CD8-positive, alpha-beta memory T cell (primary cell): Measurements from ENCODE around the gene TAF11L3. TPM values are rescaled to one million over a fixed set of nuclear protein-coding genes. Genes with fewer than 3 reads are reported as not detected.
"Not testable (repeated sequence)": the region's sequence is repeated elsewhere in the genome, so short reads cannot be mapped to it uniquely, and the experiment has no call there.

Experiments
- CTCF ChIA-PET: fragments of 350-600 bp; sonication (Branson Sonifier 250); formaldehyde crosslinking; loops from one replicate; lab custom pipeline; 2021; ENCODE audit warnings: antibody characterized with exemption; lab: Charles Lee
- POLR2A ChIA-PET: fragments of 350-600 bp; sonication (Branson Sonifier 250); formaldehyde crosslinking; loops from one replicate; lab custom pipeline; 2021; ENCODE audit warnings: antibody characterized with exemption; lab: Charles Lee
- DNase-seq, 5 donors: peaks; one replicate each; pipeline versions ENCODE4 v3.0.0 to v3.0.0-alpha.2; 2020 to 2022; ENCODE audit warnings: mixed read lengths in 1 of 5
- H3K27ac ChIP-seq: one replicate; pipeline ENCODE4 v1.7.0; 2013; ENCODE audit warnings: low read depth, mild to moderate bottlenecking, low read length, moderate library complexity
- H3K27me3 ChIP-seq: 2 replicates; pipeline ENCODE4 v1.7.0; 2013; ENCODE audit warnings: low read length, mild to moderate bottlenecking; ENCODE audit not compliant: insufficient read depth, poor library complexity, severe bottlenecking
- H3K36me3 ChIP-seq: 2 replicates; pipeline ENCODE4 v1.7.0; 2013; ENCODE audit warnings: mild to moderate bottlenecking, low read length, moderate library complexity; ENCODE audit not compliant: insufficient read depth
- H3K4me1 ChIP-seq: 2 replicates; pipeline ENCODE4 v1.7.0; 2013; ENCODE audit warnings: mild to moderate bottlenecking, low read length, moderate library complexity; ENCODE audit not compliant: insufficient read depth
- H3K4me3 ChIP-seq: 2 replicates; pipeline ENCODE4 v1.7.0; 2013; ENCODE audit warnings: mild to moderate bottlenecking, low read length
- H3K9me3 ChIP-seq: 2 replicates; pipeline ENCODE4 v1.7.0; 2013; ENCODE audit warnings: mild to moderate bottlenecking, low read length
- H3K27ac Mint-ChIP-seq, 8 donors: one replicate each; pipeline ENCODE4 v1.8.0; 2020 to 2021; ENCODE audit warnings: mixed read lengths in 8 of 8, mild to moderate bottlenecking in 6 of 8, inconsistent platforms in 3 of 8, moderate library complexity in 3 of 8
- H3K27me3 Mint-ChIP-seq, 2 donors: one replicate each; pipeline ENCODE4 v1.8.0; 2020 to 2021; ENCODE audit warnings: mixed read lengths in 2 of 2, mild to moderate bottlenecking in 1 of 2, moderate library complexity in 1 of 2
- H3K36me3 Mint-ChIP-seq, 3 donors: one replicate each; pipeline ENCODE4 v1.8.0; 2020 to 2021; ENCODE audit warnings: mixed read lengths in 3 of 3, inconsistent platforms in 1 of 3, mild to moderate bottlenecking in 1 of 3
- H3K4me1 Mint-ChIP-seq, 3 donors: one replicate each; pipeline ENCODE4 v1.8.0; 2020 to 2021; ENCODE audit warnings: mixed read lengths in 3 of 3, inconsistent platforms in 1 of 3, mild to moderate bottlenecking in 1 of 3
- H3K4me3 Mint-ChIP-seq, 7 donors: one replicate each; pipeline ENCODE4 v1.8.0; 2020 to 2021; ENCODE audit warnings: mixed read lengths in 7 of 7, mild to moderate bottlenecking in 6 of 7, moderate library complexity in 4 of 7, inconsistent platforms in 2 of 7
- H3K9me3 Mint-ChIP-seq, 5 donors: one replicate each; pipeline ENCODE4 v1.8.0; 2020 to 2022; ENCODE audit warnings: mixed read lengths in 5 of 5, mild to moderate bottlenecking in 3 of 5, moderate library complexity in 2 of 5, inconsistent platforms in 1 of 5
- polyA plus RNA-seq: library from polyadenylated mRNA; unstranded; fragments of 300-500 nt; fragmentation: Illumina TruSeq; gene quantifications from one replicate; pipeline ENCODE4 v1.2.3, GENCODE V29; 2021
- total RNA-seq, 2 experiments: library from RNA; stranded (reverse); gene quantifications; one replicate each; pipeline ENCODE4 v1.2.3, GENCODE V29; 2021

Gene TAF11L3
- total and polyA plus RNA-seq, 3 experiments from 2014 or later: not detected

DNA sequence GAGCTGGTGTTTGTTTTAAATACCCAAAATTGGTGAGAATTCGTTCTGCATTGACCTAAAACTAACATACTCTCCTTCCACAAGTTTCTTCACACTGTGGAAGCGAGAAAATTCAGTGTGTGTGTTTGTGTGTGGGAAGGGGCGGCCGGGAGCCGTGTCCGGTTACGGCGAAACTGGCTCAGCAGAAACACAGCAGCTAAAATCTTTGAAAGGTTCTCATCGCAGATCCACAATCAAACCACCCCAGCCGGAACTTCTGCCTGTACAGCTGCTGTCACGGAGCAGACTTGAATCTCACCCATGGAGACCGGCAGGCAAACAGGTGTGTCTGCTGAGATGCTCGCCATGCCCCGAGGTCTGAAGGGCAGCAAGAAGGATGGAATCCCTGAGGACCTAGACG lies 6.8 kb downstream of the TAF11L3 start, which contains the start of gene TAF11L5:
Gene TAF11L5 (plus strand): TSS at position 301 of the 400 bp plus-strand sequence.
- H3K27ac Mint-ChIP-seq, H3K27me3 ChIP-seq, DNase-seq, POLR2A ChIA-PET, H3K4me1 Mint-ChIP-seq, H3K4me1 ChIP-seq, H3K36me3 ChIP-seq, H3K27ac ChIP-seq, H3K4me3 ChIP-seq, H3K27me3 Mint-ChIP-seq, CTCF ChIA-PET, H3K4me3 Mint-ChIP-seq, H3K9me3 Mint-ChIP-seq, H3K9me3 ChIP-seq, H3K36me3 Mint-ChIP-seq: not testable (repeated sequence)

DNA sequence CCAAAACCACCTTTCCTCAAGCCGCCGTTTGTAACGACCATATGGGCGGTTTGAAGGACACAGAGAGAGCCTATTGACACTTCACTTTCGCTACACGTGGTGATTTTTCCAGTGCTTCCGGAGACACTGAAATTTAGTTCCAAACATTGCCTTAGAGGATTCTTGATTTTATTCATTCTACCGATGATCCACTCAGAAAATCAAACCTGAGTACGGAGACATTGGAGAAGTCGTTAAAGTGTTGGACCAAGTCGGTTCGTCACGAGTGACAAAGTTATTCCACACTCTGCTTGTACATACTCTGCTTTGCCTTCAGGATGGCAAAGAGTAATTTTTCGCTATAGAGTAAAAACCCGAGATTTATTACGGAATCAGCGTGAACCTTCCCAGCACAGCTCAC lies 8.3 kb downstream of the TAF11L3 start:
- H3K4me1 ChIP-seq, H3K4me3 Mint-ChIP-seq, H3K27me3 ChIP-seq, H3K36me3 Mint-ChIP-seq, H3K27me3 Mint-ChIP-seq, H3K4me1 Mint-ChIP-seq, H3K36me3 ChIP-seq, H3K9me3 Mint-ChIP-seq, H3K27ac Mint-ChIP-seq, H3K9me3 ChIP-seq, H3K27ac ChIP-seq, POLR2A ChIA-PET, CTCF ChIA-PET, H3K4me3 ChIP-seq, DNase-seq: not testable (repeated sequence)

DNA sequence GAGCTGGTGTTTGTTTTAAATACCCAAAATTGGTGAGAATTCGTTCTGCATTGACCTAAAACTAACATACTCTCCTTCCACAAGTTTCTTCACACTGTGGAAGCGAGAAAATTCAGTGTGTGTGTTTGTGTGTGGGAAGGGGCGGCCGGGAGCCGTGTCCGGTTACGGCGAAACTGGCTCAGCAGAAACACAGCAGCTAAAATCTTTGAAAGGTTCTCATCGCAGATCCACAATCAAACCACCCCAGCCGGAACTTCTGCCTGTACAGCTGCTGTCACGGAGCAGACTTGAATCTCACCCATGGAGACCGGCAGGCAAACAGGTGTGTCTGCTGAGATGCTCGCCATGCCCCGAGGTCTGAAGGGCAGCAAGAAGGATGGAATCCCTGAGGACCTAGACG lies 10.2 kb downstream of the TAF11L3 start, which contains the start of gene TAF11L6:
Gene TAF11L6 (plus strand): TSS at position 301 of the 400 bp plus-strand sequence.
- H3K27me3 ChIP-seq, H3K9me3 ChIP-seq, H3K4me3 Mint-ChIP-seq, H3K36me3 ChIP-seq, H3K4me1 Mint-ChIP-seq, H3K27me3 Mint-ChIP-seq, CTCF ChIA-PET, H3K27ac ChIP-seq, H3K9me3 Mint-ChIP-seq, H3K4me3 ChIP-seq, DNase-seq, H3K27ac Mint-ChIP-seq, POLR2A ChIA-PET, H3K36me3 Mint-ChIP-seq, H3K4me1 ChIP-seq: not testable (repeated sequence)

Other genes with a start within 250 kb of the TAF11L3 start
- not detected for gene TAF11L2, start 20.1 kb upstream of the TAF11L3 start, total RNA-seq
- not detected for gene TAF11L2, start 20.1 kb upstream of the TAF11L3 start, polyA plus RNA-seq
- not detected for gene TAF11L4, start 3.4 kb downstream of the TAF11L3 start, total RNA-seq
- not detected for gene TAF11L4, start 3.4 kb downstream of the TAF11L3 start, polyA plus RNA-seq
- gene TAF11L5, start 6.9 kb downstream of the TAF11L3 start, total RNA-seq: not detected
- gene TAF11L5, start 6.9 kb downstream of the TAF11L3 start, polyA plus RNA-seq: not detected
- gene TAF11L6, start 10.3 kb downstream of the TAF11L3 start, total RNA-seq: not detected
- gene TAF11L6, start 10.3 kb downstream of the TAF11L3 start, polyA plus RNA-seq: not detected
- not detected for gene TAF11L7, start 67.4 kb downstream of the TAF11L3 start, total RNA-seq
- gene TAF11L7, start 67.4 kb downstream of the TAF11L3 start, polyA plus RNA-seq: not detected
- gene TAF11L8, start 72.6 kb downstream of the TAF11L3 start, total RNA-seq: not detected
- not detected for gene TAF11L8, start 72.6 kb downstream of the TAF11L3 start, polyA plus RNA-seq
- gene TAF11L9, start 76.0 kb downstream of the TAF11L3 start, total RNA-seq: not detected
- gene TAF11L9, start 76.0 kb downstream of the TAF11L3 start, polyA plus RNA-seq: not detected
- not detected for gene TAF11L10, start 79.5 kb downstream of the TAF11L3 start, total RNA-seq
- gene TAF11L10, start 79.5 kb downstream of the TAF11L3 start, polyA plus RNA-seq: not detected
- not detected for gene TAF11L11, start 85.8 kb downstream of the TAF11L3 start, total RNA-seq
- not detected for gene TAF11L11, start 85.8 kb downstream of the TAF11L3 start, polyA plus RNA-seq
- gene TAF11L12, start 92.0 kb downstream of the TAF11L3 start, total RNA-seq: not detected
- not detected for gene TAF11L12, start 92.0 kb downstream of the TAF11L3 start, polyA plus RNA-seq
- not detected for gene TAF11L13, start 113.7 kb downstream of the TAF11L3 start, total RNA-seq
- not detected for gene TAF11L13, start 113.7 kb downstream of the TAF11L3 start, polyA plus RNA-seq
- not detected for gene TAF11L14, start 116.1 kb downstream of the TAF11L3 start, total RNA-seq
- not detected for gene TAF11L14, start 116.1 kb downstream of the TAF11L3 start, polyA plus RNA-seq